Gastroesophageal sphincter (tissue), 2 donors: ENCODE results near the gene INSR.

ENCODE experiments used
- EP300 ChIP-seq: sonication (generic); formaldehyde crosslinking; IDR thresholded peaks from one replicate; pipeline ENCODE4 v1.6.1; 2017; ENCODE audit warnings: antibody characterized with exemption, mild to moderate bottlenecking
- POLR2A ChIP-seq, 2 donors: fragments of 450-650 bp; IDR thresholded peaks; one replicate each; pipeline ENCODE4 v1.6.1; 2017; ENCODE audit warnings: antibody characterized with exemption in 2 of 2, mild to moderate bottlenecking in 2 of 2, moderate library complexity in 1 of 2
- POLR2AphosphoS5 ChIP-seq: sonication (generic); formaldehyde crosslinking; IDR thresholded peaks from one replicate; pipeline ENCODE4 v1.6.1; 2017; ENCODE audit warnings: antibody characterized with exemption

DNA sequence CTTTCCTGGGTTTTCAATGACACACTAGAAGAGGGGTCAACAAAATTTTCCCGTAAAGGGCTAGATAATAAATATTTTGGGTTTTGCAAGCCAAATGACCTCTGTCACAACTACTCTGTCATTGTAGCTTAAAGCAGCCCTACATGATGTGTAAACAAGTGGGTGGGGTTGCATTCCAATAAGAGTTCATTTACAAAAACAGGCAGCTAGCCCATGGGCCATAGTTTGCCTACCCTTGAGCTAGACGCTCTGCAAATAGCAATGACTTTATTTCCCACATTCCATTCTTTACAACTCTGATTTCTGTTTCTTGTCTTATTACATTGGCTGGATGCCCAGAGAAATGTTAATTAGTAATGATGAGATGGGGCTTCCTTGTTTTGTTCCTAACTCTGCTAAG lies 148.7 kb downstream of the INSR start:
- no peak for TF ChIP-seq POLR2A (IDR thresholded peaks at IDR 0.05)
- TF ChIP-seq POLR2AphosphoS5: no peak
- TF ChIP-seq EP300: no peak
